HL-60 (cell line): Measurements from ENCODE around the gene ZBTB42.

Experiments used
- DNase-seq, 2 experiments: peaks; one replicate each; pipeline ENCODE4 v3.0.0-alpha.2; 2010 to 2020; ENCODE audit warnings: low read depth in 1 of 2, low spot score in 1 of 2
- H3K27ac ChIP-seq: fragments of 250-450 bp; sonication (Bioruptor Pico); replicated peaks from 2 replicates; pipeline ENCODE4 v1.5.1; 2020; ENCODE audit warnings: mild to moderate bottlenecking, moderate library complexity
- H3K27me3 ChIP-seq: fragments of 250-450 bp; sonication (Bioruptor Pico); 2 replicates; pipeline ENCODE4 v1.5.1; 2021; ENCODE audit warnings: mild to moderate bottlenecking, moderate library complexity; ENCODE audit not compliant: insufficient read depth, poor library complexity, severe bottlenecking
- H3K4me3 ChIP-seq: replicated peaks from 2 replicates; pipeline ENCODE4 v1.5.1; 2011; ENCODE audit warnings: mild to moderate bottlenecking, control low read depth, low read length; ENCODE audit not compliant: insufficient read depth
- GABPA ChIP-seq: IDR thresholded peaks from 2 replicates; pipeline ENCODE4 v1.6.1; 2012; ENCODE audit warnings: low read depth
- POLR2AphosphoS5 ChIP-seq: IDR thresholded peaks from 2 replicates; pipeline ENCODE4 v1.6.1; 2012; ENCODE audit warnings: low read depth
- SPI1 ChIP-seq: IDR thresholded peaks from 2 replicates; pipeline ENCODE4 v1.6.1; 2012; ENCODE audit warnings: low read depth, mild to moderate bottlenecking, borderline replicate concordance
- TF ChIP-seq, protein P1 (sequence below): IDR thresholded peaks from 2 replicates; pipeline ENCODE4 v1.6.1; 2012; ENCODE audit warnings: low read depth; ENCODE audit not compliant: insufficient replicate concordance
- TF ChIP-seq, protein P2 (sequence below): IDR thresholded peaks from one replicate; pipeline ENCODE4 v1.5.1; 2011; ENCODE audit warnings: low read length, control low read depth, inconsistent platforms; ENCODE audit not compliant: insufficient read depth

The ZBTB42 gene

DNA sequence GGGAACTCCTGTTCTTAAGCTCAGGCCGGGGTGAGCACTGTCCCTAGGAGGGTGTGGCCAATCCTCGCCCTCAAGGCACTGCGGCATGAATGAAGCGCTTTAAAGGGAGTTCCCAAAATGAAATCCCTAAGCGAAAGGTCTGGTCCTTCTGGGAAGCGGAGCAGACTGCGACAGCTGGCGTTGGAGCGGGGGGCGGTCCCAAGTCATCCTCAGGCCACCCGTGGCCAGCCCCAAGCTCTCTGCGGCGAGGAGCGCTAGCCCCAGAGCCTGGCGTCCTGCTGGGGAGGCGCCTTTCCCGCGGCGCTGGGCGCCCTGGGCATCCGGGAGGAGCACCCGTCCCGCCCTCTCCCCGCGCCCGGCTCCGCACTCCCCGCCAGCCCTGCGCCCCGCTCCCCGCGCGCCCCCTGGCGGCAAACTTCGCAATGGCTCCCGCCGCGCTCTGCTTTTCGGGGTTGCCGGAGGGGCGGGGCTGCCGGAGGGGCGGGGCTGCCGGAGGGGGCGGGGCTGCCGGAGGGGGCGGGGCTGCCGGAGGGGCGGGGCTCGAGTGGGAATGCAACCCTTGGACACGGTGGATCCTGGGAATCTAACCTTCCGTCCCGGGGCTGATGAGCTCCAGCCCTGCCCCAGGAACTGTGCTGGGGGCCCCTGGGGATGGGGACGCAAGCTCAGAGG lies 25.4 kb downstream of the ZBTB42 start:
- peak; percentile 62 to 82 for DNase-seq
- TF ChIP-seq SPI1 (no peak), POLR2AphosphoS5 (no peak), GABPA (no peak)
- TF ChIP-seq, protein P1, sequence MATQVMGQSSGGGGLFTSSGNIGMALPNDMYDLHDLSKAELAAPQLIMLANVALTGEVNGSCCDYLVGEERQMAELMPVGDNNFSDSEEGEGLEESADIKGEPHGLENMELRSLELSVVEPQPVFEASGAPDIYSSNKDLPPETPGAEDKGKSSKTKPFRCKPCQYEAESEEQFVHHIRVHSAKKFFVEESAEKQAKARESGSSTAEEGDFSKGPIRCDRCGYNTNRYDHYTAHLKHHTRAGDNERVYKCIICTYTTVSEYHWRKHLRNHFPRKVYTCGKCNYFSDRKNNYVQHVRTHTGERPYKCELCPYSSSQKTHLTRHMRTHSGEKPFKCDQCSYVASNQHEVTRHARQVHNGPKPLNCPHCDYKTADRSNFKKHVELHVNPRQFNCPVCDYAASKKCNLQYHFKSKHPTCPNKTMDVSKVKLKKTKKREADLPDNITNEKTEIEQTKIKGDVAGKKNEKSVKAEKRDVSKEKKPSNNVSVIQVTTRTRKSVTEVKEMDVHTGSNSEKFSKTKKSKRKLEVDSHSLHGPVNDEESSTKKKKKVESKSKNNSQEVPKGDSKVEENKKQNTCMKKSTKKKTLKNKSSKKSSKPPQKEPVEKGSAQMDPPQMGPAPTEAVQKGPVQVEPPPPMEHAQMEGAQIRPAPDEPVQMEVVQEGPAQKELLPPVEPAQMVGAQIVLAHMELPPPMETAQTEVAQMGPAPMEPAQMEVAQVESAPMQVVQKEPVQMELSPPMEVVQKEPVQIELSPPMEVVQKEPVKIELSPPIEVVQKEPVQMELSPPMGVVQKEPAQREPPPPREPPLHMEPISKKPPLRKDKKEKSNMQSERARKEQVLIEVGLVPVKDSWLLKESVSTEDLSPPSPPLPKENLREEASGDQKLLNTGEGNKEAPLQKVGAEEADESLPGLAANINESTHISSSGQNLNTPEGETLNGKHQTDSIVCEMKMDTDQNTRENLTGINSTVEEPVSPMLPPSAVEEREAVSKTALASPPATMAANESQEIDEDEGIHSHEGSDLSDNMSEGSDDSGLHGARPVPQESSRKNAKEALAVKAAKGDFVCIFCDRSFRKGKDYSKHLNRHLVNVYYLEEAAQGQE: no peak
- TF ChIP-seq, protein P2, sequence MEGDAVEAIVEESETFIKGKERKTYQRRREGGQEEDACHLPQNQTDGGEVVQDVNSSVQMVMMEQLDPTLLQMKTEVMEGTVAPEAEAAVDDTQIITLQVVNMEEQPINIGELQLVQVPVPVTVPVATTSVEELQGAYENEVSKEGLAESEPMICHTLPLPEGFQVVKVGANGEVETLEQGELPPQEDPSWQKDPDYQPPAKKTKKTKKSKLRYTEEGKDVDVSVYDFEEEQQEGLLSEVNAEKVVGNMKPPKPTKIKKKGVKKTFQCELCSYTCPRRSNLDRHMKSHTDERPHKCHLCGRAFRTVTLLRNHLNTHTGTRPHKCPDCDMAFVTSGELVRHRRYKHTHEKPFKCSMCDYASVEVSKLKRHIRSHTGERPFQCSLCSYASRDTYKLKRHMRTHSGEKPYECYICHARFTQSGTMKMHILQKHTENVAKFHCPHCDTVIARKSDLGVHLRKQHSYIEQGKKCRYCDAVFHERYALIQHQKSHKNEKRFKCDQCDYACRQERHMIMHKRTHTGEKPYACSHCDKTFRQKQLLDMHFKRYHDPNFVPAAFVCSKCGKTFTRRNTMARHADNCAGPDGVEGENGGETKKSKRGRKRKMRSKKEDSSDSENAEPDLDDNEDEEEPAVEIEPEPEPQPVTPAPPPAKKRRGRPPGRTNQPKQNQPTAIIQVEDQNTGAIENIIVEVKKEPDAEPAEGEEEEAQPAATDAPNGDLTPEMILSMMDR: no peak
- Histone ChIP-seq H3K27me3 (peaks cover 9% of the 10 kb centered on the region), H3K4me3 (peak overlapping the region; percentile 51), H3K27ac (no peak overlapping the region)

DNA sequence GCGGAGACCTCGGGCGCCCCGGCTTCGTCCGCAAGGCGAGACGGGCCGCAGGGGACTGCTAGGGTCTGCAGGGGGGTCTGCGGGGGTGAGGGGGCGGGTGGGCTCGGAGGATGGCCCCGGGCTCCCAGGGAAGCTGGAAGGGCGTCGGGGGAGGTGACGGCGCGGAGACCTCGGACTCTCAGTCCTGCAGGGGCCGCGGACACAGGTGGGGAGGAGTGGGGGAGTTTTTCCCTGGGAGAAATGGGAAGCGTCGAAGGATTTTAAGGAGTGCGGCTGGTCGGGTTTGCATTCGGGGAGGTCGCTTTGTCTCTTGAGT lies 25.9 kb downstream of the ZBTB42 start:
- Histone ChIP-seq H3K27ac (no peak overlapping the region), H3K4me3 (peak overlapping the region; percentile 51), H3K27me3 (peaks cover 9% of the 10 kb centered on the region)
- DNase-seq: no peak
- no peak for TF ChIP-seq SPI1
- TF ChIP-seq, protein P2: no peak
- TF ChIP-seq, protein P1: no peak
- no peak for TF ChIP-seq POLR2AphosphoS5
- no peak for TF ChIP-seq GABPA

DNA sequence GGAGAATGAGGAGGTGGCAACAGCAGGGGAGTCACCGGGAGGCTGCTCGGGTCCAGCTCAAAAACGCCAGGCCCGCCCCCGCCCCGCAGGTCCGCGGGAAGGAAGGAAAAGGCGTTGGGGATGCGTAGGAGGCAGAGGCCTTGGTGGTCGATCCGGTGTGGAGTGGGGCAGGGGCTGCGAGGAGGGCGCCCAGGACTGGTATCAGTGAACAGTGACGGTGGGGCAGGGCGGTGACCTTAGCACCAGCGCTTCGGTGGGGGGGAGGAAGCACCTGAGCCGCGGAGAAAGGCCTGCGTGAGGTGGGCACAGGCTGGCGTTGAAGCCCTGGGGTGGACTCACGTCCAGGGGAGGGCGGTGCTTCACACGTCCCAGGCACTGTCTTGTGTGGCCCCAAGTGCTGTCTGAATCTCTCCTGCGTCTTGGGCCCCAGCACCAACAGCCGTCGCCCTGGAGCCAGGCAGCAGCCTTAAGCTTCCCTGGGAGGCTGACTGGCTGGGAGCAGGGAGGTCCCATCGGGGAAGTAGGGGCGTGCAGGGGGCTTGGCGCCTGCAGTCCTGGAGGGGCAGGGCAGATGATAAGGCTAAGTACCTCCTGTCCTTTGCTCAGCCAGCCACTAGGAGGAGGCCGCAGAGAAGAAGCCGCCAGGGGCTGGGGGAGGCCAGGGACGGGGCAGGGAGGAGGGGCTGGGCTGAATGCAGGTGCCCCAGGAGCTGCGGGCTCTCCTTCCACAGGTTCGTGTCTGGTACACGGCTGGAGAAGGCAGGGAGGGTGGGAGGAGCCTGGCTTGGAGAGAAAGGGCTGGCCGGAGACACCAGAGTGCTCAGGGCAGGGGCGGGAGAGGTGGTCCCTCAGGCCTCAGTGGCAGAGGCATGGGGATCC lies 26.5 kb downstream of the ZBTB42 start:
- TF ChIP-seq, protein P2: peak; percentile 28
- TF ChIP-seq, protein P1: no peak
- TF ChIP-seq SPI1 (no peak), GABPA (no peak), POLR2AphosphoS5 (no peak)
- H3K27me3 ChIP-seq: peaks cover 9% of the 10 kb centered on the region
- 0 out of 2 replicates have a peak overlapping the region, but pooled peaks have one; percentile 51 for H3K4me3 ChIP-seq
- H3K27ac ChIP-seq: no peak overlapping the region
- peak in 1 of 2 experiments; percentile 48 for DNase-seq
